DLD1 (cell line): ENCODE measurements around the gene SZT2.

Experiments used
- in situ Hi-C: cut with HindIII; loops from 2 replicates; pipeline ENCODE4 v1.10.0; 2017; ENCODE audit warnings: low sequenced_read_pairs

The SZT2 gene

DNA sequence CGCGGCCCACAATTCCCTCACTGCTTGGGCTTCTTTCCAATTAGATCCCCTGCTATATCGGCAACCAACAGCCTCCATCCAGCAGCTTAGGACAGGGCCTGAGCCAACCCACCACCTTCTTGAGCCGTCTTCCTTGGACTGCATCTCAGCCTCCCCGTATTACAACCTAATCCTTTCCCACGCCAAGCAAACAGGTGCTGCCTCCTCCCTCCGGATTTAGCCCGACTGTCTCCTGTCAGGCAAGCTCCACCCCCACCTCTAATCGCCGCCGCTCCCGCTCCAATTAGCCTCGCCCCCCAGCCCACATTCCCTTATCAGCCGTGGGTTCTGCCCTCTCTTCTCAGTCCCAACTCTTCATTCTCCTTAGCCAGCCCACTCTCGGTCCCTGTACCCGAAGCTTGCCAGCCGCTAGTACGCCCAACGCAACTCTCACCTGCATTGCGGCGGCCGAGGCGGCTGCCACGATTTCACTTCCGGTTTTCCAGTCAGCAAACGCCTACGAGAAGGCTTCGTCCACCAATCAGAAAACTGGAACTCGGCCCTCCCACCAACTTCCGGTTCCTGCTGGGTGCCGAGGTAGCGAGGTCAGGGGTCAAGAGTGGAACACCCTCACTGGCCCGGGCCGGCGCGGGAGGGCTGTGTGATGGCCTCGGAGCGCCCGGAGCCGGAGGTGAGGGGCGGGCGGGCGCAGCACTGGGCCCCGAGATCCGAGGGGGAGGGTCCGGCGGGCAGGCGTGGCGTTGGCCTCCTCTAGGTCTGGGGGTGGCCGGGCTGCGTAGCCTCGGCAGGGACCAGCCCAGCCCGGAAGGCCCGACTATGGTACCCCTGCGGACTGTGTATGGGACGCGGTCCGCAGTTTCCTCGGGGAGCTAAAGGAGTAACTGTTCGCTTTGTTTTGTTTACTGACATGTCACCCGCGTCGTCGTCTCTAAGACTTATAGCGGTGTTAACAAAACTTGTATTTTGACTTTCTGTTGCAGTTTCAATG lies at the start of gene SZT2, which contains the start of gene MED8:
Gene SZT2, plus strand, starts transcription at position 574 of the 988 bp plus-strand sequence. Its CDS starts 70 bp downstream, at position 644.
Gene MED8, minus strand, starts transcription at position 475 of the 988 bp plus-strand sequence. Its CDS starts 36 bp downstream, at position 439.
- in situ Hi-C loops: no loop called here

DNA sequence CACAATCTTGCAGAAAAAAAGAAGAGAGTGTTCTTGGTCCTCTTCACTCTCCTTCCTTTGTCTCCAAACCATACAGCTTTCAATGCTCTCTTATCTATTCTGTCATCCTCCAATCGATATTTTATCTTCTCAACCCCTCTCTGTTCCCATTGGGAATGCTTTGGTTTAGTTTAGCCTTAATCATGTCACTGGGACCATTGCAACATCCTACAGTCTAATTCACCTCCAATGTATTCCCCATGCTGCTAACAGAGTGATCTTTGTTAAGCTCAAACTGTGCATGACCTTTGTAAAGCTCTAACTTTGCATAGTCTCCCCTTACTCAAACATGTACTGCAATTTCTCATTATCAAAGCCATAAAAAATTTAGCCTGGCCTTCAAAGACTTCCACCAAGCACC lies 49.1 kb upstream of the SZT2 start:
- in situ Hi-C loops: no loop called here

DNA sequence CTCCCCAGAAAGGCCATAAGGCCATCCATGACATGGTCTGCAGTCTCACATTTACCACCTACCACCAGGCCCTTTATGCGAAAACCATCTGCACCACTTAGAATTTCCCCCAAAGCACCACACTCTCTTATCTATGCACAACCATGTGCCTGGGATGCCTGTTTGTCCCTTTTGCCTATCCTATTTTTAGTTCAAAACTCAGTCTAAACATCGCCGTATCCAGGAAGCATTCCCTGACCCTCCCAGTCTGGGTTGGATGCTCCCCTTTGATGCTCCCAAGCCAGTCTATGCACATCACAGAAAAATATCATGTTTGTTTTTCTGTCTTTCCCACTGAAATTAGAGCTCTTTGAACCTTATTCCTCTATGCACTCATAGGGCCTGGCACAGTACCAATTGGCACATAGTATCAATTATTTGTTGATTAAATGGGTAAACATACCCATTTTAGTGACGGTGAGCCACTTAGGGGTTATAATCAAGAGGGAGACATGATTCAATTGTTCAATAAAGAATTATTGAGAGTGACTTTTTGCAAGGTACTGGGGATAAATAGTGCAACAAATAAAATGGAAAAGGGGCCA lies 45.3 kb upstream of the SZT2 start:
- in situ Hi-C loops: no loop called here

DNA sequence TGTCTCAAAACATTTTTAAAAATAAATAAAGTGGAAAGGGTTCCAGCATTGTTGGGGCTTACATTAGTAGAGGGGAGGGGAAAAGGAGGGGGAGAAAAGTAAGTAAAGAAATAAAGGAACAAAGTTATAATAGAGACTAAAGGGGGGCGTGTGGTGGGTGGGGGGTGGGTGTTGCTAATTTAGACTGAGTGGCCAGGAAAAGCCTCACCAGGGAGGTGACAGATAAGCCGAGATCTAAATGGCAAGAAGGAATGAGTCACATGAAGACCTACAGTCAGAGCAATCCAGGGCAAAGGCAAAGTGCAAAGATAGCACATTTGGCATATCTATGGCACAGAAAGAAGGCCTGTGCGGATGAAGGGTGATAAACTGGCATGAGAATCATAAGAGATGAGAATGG lies 44.6 kb upstream of the SZT2 start:
- in situ Hi-C loops: no loop called here

DNA sequence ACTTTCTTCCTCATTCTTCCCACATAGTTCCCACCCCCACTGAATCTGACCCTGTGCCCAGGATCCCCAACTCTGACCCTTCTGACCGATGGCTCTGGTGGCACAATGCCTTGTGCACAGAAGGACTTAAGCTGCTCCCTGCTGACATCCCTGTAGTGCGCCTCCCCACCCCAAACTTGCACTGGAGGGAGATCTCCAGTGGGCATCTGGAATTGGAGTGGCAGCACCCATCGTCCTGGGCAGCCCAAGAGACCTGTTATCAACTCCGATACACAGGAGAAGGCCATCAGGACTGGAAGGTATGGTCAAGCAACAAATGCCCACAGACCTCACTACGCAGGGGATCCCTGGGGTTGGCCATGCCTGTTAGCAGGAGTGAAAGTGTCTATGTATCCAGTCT lies 43.1 kb upstream of the SZT2 start:
- in situ Hi-C loops: no loop called here

DNA sequence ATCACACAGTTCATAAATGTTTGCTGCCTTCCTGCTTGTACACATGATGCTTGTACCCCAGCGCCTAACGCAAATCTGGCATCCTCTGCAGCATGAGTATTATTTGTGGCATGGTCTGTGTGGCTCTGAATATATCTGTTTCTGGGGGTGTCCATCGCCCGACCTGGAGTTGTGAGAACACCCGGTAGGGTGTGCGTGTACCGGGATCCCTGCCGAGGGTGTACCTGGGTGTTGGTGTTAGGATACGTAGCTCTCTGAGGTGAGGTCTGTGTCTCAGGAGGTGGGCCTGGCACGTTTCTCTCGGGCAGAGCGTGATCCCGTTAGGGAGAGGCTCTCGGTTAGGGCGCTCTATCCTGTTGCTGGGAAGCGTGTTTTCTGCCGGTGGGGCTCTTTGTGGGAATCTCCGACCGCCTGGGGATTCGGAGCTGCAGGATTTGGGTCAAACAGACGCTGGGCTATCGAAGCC lies 41.3 kb upstream of the SZT2 start:
- in situ Hi-C loops: no loop called here

DNA sequence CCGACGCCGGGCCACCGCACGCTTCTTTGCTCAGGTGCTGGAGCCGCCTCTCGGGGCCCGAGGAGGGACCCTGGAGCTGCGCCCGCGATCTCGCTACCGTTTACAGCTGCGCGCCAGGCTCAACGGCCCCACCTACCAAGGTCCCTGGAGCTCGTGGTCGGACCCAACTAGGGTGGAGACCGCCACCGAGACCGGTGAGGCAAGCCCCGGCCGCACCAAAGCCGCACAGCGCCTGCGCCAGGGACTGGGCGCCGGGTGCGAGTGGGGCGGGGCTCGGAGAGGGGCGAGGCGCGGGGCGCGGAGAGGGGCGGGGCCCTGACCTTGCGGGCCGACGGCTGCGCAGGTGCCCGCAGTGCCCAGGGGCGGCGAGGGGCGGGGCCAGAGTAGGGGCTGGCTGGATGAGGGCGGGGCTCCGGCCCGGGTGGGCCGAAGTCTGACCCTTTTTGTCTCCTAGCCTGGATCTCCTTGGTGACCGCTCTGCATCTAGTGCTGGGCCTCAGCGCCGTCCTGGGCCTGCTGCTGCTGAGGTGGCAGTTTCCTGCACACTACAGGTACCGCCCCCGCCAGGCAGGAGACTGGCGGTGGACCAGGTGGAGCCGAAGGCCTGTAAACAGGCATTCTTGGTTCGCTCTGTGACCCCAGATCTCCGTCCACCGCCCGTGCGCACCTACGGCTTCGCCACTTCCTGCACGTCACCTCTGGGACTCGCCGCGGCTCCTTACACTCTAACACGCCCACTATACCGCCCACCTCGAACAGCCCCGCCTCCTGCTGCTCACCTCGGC lies 40.7 kb upstream of the SZT2 start:
- in situ Hi-C loops: no loop called here

DNA sequence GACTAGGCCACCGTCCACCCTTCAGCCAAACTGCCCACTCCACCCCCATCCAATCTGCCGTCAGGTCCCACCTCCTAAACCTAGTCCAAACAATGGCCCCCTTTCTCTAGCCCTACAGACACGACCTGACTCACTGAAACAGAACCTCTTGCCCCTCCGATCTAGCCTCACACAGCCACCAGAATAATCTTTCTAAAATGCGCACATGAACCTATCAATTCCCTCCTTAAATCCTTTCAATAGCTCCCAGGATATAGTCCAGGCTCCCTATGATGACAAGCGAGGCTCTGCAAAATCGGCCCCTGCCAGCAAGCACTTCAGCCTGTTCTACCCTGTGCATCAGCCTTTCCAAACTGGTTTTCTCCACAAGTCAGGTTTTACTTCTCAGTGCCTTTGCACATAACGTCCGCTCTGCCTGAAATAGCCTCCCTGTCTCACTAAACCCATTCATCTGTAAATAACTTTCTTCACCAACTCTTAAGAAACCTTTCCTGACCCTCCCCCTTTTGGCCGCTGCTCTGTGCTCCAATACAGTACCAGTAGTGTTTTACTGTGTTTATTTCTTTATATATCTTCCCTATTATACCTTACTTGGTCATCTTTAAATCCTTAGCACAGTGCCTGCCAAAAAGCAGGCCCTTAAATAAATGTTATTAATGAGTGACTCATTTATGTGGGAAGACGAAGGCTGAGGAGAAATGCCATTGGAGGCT lies 39.9 kb upstream of the SZT2 start:
- in situ Hi-C loops: no loop called here

DNA sequence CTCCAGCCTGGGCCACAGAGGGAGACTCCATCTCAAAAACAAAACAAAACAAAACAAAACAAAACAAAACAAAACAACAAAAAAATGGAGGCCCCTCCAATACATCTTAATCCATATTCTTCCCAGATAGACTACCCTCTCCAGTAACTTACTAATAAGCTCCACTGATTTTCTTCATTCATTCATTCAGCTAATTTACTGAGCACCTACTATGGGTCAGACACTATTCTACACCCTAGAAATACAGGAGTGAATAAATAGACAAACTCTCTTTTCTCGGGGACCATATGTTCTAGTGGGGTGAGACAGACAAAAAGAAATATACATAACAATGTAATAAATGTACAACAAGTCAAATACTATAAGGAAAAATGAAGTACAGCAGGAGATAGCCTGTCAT lies 38.7 kb upstream of the SZT2 start:
- in situ Hi-C loops: no loop called here

DNA sequence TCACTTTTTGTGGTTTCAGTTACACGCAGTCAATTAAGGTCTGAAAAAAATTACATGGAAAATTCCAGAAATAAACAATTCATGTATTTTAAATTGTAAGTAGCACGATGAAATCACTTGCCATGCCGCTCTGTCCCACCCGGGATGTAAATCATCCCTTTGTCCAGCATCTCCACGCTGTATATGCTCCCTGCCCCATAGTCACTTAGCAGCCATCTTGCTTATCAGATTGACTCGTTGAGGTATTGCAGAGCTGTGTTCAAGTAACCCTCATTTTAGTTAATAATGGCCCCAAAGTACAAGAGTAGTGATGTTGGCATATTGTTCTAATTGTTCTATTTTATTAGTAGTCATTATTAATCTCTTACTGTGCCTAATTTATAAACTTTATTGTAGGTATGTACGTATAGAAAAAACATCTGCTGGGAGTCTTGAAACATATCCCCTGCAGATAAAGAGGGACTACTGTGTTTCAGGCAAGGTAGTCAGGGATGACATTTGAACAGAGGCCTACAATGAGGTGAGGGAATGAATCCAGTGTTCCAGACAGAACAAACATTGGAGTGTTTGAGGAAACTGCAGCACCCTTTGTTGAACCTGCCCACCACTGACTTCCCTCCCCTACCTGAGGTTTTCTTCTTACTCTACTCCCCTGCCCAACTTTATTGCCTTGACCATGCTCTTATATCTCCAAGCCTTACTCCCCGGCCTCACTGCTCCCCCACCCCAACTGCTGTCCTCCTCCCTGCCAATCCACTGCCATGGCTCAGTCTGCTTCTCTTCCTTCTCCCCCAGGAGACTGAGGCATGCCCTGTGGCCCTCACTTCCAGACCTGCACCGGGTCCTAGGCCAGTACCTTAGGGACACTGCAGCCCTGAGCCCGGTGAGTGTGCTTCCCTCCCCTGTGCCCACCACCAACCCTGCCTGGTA lies 38.0 kb upstream of the SZT2 start:
- in situ Hi-C loops: no loop called here

DNA sequence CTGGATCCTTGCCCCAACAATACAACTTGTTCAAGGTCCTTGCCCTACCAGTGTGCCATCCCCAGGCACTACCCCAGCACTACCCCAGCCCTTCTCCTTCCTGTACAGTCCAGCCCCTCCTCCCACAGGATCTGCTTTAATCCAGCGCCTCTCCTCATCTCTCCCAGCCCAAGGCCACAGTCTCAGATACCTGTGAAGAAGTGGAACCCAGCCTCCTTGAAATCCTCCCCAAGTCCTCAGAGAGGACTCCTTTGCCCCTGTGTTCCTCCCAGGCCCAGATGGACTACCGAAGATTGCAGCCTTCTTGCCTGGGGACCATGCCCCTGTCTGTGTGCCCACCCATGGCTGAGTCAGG lies 37.4 kb upstream of the SZT2 start:
- in situ Hi-C loops: no loop called here

DNA sequence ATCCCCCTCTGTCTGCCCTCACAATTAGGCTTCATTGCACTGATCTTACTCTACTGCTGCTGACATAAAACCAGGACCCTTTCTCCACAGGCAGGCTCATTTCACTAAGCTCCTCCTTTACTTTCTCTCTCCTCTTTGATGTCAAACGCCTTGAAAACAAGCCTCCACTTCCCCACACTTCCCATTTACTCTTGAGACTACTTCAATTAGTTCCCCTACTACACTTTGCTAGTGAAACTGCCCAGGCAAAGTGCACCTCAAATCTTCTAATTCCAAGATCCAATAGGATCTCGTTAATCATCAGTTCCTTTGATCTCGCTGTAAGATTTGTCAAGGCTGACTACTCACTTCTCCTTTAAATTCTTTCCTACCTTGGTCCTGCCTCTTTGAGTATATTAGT lies 36.8 kb upstream of the SZT2 start:
- in situ Hi-C loops: no loop called here

DNA sequence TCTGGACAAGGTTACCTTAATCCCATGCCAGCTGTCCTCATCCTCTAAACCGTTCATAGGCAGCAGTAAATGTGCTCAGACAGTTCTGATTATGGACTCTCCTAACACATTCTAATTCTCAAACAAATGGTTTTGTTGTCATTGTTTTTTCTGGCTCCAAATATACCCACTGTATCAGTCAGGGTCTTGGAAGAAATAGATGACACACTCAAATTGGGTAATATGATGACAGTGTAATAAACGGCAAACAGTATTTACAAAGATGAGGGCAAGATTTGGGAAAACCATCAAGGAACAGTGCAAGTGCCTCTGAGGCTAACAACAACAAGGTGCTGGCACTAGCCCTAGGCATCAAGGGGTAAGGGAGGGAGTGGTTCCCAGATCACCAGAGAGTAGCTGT lies 35.2 kb upstream of the SZT2 start:
- in situ Hi-C loops: no loop called here

DNA sequence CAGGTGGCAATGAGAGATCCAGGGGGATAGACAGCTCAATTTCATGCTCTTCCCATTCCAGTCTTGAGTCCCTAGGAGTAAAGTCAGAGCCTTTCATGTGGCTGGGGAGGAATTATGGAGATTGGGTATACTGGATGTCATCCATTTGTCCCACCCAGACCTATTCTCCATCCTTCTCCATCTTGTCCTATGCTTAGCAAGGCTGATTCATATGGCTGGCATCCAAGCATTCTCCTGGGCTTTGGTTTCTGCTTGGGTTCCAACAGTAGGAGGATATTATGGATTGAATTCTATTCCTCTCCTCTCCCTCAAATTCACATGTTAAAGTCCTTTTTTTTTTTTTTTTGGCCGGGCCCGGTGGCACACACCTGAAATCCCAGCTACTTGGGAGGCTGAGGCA lies 34.8 kb upstream of the SZT2 start:
- in situ Hi-C loops: no loop called here

DNA sequence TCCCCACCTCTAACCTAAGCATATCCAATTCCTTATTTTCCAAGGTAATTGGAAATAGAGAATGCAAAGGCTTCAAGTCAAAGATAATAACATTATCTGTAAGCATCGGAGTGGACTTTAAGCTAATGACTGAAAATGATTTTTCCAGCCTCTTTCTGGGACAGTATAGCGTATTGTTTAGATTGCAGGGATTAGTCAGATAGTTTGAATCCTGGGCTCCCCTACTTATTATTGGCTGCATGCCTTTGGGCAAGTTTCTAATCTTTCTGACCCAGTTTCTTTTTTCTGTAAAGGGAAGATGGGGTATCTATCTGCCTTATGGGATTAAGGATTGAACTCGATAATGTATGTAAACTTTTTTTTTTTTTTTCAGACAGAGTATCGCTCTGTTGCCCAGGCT lies 32.4 kb upstream of the SZT2 start:
- in situ Hi-C loops: no loop called here

DNA sequence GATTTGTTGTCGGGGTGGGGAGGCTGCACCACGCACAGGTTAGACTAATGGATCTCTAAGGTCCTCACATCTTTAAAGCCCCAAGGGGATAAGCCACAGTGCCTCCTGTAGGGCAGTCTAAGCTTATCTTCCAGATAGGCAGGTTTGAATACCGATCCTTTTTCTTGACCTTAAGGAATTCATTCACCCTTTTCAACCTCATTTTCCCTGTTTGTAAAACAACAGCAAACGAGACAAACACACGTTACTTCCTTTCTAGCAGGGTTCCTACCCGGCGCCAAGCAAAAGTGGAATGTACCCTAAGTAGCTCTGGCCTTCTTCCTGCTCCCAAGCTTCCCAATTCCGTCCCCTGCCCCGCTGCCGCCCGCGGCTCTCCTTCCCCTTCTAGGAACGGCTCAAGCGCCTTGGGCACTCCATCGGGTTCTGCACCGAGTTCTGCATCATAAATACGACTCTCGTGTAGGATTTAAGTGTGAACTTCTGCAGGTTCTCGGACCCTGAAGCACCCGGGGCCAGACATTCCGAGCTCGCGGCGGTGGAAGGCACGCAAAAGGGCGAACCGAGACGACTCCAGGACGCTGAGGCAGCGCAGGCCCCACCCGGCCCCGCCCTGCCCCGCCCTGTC lies 31.5 kb upstream of the SZT2 start:
- in situ Hi-C loops: no loop called here

DNA sequence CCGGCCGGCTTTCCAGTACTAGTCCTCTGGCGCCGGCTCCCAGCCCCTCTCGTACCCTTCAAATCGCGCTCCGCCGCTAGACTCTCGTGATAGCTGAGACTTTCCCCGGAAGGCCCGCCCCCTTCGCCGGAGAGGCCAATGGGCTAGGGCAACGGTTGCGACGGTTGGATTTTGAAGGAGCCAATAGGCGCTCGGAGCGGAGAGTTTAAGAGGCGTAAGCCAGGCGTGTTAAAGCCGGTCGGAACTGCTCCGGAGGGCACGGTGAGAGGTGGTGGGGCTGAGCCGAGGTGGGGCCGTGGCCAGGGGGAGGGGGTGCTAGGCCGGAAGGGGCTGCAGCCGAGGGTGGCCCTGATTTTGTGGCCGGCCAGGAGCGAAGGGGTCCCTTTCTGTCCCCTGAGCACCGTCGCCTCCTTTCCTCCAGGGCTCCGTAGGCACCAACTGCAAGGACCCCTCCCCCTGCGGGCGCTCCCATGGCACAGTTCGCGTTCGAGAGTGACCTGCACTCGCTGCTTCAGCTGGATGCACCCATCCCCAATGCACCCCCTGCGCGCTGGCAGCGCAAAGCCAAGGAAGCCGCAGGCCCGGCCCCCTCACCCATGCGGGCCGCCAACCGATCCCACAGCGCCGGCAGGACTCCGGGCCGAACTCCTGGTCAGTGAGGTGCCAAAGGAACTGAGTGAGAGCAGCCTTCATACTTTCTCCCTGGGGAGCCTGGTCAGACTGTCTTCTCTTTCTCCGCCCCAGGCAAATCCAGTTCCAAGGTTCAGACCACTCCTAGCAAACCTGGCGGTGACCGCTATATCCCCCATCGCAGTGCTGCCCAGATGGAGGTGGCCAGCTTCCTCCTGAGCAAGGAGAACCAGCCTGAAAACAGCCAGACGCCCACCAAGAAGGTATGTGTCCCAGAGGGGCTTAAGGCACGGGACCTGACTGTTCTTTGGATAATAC lies 30.7 kb upstream of the SZT2 start, which contains the start of gene CDC20:
Gene CDC20, plus strand, starts transcription at position 236 of the 948 bp plus-strand sequence. Its CDS starts 235 bp downstream, at position 471.
- in situ Hi-C loops: no loop called here

DNA sequence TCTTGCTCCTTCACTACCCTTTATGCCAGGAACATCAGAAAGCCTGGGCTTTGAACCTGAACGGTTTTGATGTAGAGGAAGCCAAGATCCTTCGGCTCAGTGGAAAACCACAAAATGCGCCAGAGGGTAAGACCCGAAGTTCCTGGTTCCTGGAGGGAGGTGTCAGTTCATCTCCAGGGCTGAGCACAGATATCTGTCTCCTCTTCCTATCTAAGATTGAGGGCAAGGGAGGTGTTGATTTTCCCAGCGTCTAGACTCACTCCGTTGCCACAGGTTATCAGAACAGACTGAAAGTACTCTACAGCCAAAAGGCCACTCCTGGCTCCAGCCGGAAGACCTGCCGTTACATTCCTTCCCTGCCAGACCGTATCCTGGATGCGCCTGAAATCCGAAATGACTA lies 30.0 kb upstream of the SZT2 start:
- in situ Hi-C loops: no loop called here
